ENCODE measurements around the gene CABLES1. TPM values are rescaled to one million over a fixed set of nuclear protein-coding genes. Genes with fewer than 3 reads are reported as not detected.
"Not testable (repeated sequence)": the region's sequence is repeated elsewhere in the genome, so short reads cannot be mapped to it uniquely, and the experiment has no call there.

Gene CABLES1
- total RNA-seq, 1 donor from 2014 or later, result 18.3 TPM

GRCh38 chr18:23241833-23242496, 106.7 kb downstream of the CABLES1 start:
- DNase-seq (ENCODE audit: low spot score), result not testable (repeated sequence)

- no peak for DNase-seq (ENCODE audit: low spot score)
Measured at GRCh38 chr18:23243178-23243577, 107.9 kb downstream of the CABLES1 start.

GRCh38 chr18:23243816-23244215, 108.5 kb downstream of the CABLES1 start:
- DNase-seq (ENCODE audit: low spot score), result no peak

DNA sequence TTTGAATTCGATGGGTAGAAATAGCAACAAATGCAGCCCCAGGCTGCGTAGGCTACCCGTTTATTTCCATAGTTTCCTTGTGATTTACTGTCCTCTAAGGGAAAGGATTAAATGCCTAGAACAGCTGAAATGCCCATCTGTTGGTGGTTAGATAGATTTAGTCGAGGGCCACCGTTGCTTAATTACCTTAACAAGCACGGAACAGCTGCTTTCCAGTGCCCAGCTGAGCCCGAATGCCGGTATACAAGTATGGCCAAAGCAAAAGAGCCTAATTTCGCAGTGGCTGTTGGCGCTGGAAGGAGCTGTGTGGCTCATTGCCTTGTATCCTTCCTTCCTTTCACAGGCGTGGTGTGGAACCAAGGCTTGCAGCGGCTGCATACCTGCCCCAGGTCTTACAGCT, 109.1 kb downstream of the CABLES1 start:
- DNase-seq (ENCODE audit: low spot score), result no peak

- no peak for DNase-seq (ENCODE audit: low spot score)
Measured at GRCh38 chr18:23245461-23245860, 110.2 kb downstream of the CABLES1 start.

DNA sequence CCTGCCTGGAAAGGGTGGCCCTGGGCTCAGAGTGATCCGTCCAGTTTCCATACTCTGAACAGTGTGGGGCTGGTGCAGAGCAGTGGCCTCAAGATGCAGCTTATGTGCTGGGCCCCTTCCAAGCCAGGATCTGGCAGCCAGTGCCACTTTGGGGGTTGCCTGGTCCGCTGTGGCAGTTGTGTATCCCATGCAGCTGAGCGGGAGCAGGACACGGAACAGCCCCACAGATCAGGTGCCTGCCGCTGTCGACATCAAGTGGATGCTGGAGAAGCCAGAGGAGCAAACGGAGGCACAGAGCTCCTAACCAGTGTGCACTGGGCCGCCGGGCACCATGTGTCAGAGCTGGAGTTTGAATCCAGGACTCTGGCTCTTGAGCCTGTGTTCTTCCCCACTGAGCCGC, 112.0 kb downstream of the CABLES1 start:
- DNase-seq (ENCODE audit: low spot score), result no peak

GRCh38 chr18:23247896-23248295, 112.6 kb downstream of the CABLES1 start:
- no peak for DNase-seq (ENCODE audit: low spot score)

DNA sequence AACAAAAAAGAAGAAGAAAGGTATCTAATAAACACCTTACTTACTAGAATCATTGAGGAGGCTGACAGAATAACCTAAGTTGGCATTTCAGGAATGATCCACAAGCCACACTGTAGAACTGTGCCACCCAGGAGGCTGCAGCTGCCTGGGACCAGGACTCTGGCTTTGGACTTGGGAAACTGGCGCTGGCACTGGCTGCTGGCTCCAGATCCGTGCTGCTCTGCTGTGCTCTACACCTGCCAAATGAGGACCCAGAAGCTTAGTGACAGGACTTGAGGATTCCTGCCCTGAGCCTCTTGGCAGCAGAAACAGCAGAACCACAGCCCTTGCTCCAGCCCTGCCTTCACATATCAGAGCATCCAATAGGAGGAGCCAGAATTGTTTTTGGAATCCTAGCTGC, 113.5 kb downstream of the CABLES1 start:
- DNase-seq (ENCODE audit: low spot score), result no peak

GRCh38 chr18:23249348-23249747, 114.1 kb downstream of the CABLES1 start:
- DNase-seq (ENCODE audit: low spot score), result no peak

- DNase-seq (ENCODE audit: low spot score), result no peak
Measured at GRCh38 chr18:23250893-23251656, 115.8 kb downstream of the CABLES1 start.

DNA sequence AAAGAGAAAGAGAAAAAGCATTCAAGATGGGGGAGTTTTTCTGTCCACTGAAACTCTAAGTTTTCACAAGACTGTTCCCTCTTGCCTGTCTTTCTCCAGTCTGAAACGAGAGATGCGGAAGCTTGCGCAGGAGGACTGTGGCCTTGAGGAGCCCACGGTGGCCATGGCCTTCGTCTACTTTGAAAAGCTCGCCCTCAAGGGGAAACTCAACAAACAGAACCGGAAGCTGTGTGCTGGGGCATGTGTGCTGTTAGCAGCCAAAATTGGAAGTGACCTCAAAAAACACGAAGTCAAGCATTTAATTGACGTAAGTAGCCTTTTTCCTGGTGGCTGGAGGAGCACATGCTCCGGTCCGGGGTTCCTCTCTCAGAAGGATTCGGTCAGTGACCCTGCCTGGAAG, 118.3 kb downstream of the CABLES1 start:
- no peak for DNase-seq (ENCODE audit: low spot score)

GRCh38 chr18:23257137-23257536, 121.9 kb downstream of the CABLES1 start:
- no peak for DNase-seq (ENCODE audit: low spot score)

- DNase-seq (ENCODE audit: low spot score), result no peak
Measured at GRCh38 chr18:23257686-23258565, 122.6 kb downstream of the CABLES1 start.

GRCh38 chr18:23258566-23259469, 123.5 kb downstream of the CABLES1 start:
- no peak for DNase-seq (ENCODE audit: low spot score)

DNA sequence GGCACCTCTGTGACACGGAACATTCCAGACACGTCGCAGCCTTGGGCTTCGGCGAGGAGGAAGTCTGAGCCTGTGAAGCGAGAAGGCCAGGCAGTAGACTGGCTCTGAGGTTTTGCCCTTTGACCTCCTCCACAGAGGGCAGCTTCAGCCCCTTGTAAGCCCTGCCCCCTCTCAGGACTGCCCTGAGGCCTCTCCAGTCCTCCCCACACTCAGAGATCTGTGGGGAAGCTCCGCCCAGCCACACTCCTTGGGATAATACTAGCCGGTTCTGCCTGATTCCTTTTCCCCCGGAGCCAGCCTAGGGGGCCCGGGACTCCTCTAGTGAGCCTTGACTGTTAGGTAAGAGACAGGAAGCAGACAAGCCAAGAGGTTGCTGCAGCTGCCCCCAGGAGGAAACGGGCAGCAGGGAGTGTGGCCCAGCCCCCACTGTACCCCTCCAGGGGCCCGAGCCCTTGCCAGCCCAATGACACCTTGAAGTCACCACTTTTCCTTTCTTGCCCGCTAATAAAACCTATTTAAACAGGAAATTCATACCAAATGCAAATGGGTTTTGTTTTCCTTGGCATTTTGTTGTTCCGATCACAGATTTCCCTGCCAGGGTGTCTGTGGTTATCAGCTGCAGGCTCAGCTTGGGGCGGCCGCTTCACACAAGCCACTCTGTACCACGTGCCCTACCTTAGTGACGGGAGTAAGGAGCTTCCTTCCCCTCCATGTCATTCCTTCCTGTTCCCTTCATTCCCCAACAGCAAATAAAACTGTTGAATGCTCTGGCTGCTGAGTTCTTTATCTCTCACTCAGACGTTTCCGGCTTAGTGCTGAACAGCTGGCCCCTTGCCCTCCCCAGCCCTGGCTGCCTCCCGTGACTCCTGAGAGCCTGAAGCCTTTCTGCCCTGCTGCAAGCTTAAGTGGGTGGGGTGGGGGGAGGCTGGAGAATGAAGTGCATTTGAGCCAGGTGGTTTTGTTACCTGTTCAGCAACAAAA, 124.7 kb downstream of the CABLES1 start:
- DNase-seq (ENCODE audit: low spot score), result peak; percentile 93

GRCh38 chr18:23260926-23261590, 125.8 kb downstream of the CABLES1 start:
- no peak for DNase-seq (ENCODE audit: low spot score)

- DNase-seq (ENCODE audit: low spot score), result no peak
Measured at GRCh38 chr18:23263551-23264235, 128.4 kb downstream of the CABLES1 start.

GRCh38 chr18:23265682-23266399, 130.6 kb downstream of the CABLES1 start:
- no peak for DNase-seq (ENCODE audit: low spot score)

Measured in umbilical cord (tissue), 2 donors.